GM13977 (cell line): ENCODE results near the gene LIG1.

Experiments
- DNase-seq: peaks from one replicate; pipeline ENCODE4 v3.0.0; 2012; ENCODE audit warnings: low spot score
- CTCF ChIP-seq: IDR thresholded peaks from 2 replicates; pipeline ENCODE4 v1.5.1; 2012; ENCODE audit warnings: mild to moderate bottlenecking, control low read depth; ENCODE audit not compliant: insufficient read depth; ENCODE audit errors: extremely low read depth, missing control alignments
- in situ Hi-C: fragments of 300-500 bp; cut with MboI; formaldehyde crosslinking; loops from one replicate; pipeline ENCODE4 v1.12.0; 2022; ENCODE audit warnings: low sequenced_read_pairs, low pct_unique_long_range_greater_than_20kb, mixed read lengths, inconsistent platforms; ENCODE audit not compliant: unreplicated experiment

The LIG1 gene

GRCh38 chr19:48169939-48170803, at the start of gene LIG1, which contains the start of gene ZSWIM9:
Gene LIG1, minus strand, starts transcription at chr19:48170344. Its CDS starts 4,778 bp downstream, at chr19:48165566.
Gene ZSWIM9, plus strand, starts transcription at chr19:48170680. Its CDS starts 1,123 bp downstream, at chr19:48171803.
- peak; percentile 97 for DNase-seq
- in situ Hi-C loops, result no loop called here

GRCh38 chr19:48218997-48219396, 48.9 kb upstream of the LIG1 start:
- TF ChIP-seq CTCF, result no peak
- no peak for DNase-seq
- in situ Hi-C loops, result no loop called here

More at GRCh38 chr19:48169939-48170803, at the start of gene LIG1, which contains the start of gene ZSWIM9:
- peak; percentile 4 for TF ChIP-seq CTCF

- DNase-seq, result no peak
Measured at GRCh38 chr19:48216933-48217332, 46.8 kb upstream of the LIG1 start.

GRCh38 chr19:48213959-48214358, 43.8 kb upstream of the LIG1 start:
- in situ Hi-C loops, result no loop called here
- no peak for DNase-seq
- no peak for TF ChIP-seq CTCF

More at GRCh38 chr19:48216933-48217332, 46.8 kb upstream of the LIG1 start:
- TF ChIP-seq CTCF, result no peak
- in situ Hi-C loops, result no loop called here

- in situ Hi-C loops, result no loop called here
- no peak for TF ChIP-seq CTCF
- no peak for DNase-seq
Measured at GRCh38 chr19:48210005-48210404, 39.9 kb upstream of the LIG1 start.

GRCh38 chr19:48206397-48207093, 36.4 kb upstream of the LIG1 start:
- DNase-seq, result no peak
- TF ChIP-seq CTCF, result no peak
- in situ Hi-C loops, result no loop called here
